Body of pancreas (tissue), 4 donors: ENCODE measurements around the gene FRMD7.

Source experiments
- POLR2A ChIP-seq, 3 donors: fragments of 450-650 bp; IDR thresholded peaks; one replicate each; pipeline ENCODE4 v1.6.1; 2016; ENCODE audit warnings: antibody characterized with exemption in 3 of 3, mild to moderate bottlenecking in 2 of 3
- TF ChIP-seq, protein P1 (sequence below), 7 experiments: fragments of 450-650 bp in 4 of 7; fragments of 200-600 bp in 3 of 7; sonication (generic) in 3 of 7; IDR thresholded peaks; one replicate each; pipeline ENCODE4 v1.5.1; 2016 to 2019; ENCODE audit warnings: antibody characterized with exemption in 7 of 7

DNA sequence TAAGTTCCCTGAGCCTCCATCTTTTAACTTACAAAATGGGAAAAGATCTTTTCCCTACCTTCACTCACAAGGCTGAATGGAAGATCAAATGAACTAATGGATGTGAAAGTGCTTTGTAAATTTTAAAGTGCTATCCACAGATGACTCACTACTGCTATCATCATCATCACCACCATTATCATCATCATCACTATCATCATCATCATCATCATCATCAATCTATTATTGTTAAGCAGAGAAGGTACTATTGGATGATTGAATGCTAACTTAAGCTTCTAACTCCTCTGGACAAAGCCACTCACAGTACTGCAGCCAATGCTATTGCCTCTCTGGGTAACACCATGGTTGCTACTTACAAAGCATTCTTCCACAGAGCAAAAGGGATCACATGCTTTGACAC, 1.9 kb downstream of the FRMD7 start:
- TF ChIP-seq, protein P1, sequence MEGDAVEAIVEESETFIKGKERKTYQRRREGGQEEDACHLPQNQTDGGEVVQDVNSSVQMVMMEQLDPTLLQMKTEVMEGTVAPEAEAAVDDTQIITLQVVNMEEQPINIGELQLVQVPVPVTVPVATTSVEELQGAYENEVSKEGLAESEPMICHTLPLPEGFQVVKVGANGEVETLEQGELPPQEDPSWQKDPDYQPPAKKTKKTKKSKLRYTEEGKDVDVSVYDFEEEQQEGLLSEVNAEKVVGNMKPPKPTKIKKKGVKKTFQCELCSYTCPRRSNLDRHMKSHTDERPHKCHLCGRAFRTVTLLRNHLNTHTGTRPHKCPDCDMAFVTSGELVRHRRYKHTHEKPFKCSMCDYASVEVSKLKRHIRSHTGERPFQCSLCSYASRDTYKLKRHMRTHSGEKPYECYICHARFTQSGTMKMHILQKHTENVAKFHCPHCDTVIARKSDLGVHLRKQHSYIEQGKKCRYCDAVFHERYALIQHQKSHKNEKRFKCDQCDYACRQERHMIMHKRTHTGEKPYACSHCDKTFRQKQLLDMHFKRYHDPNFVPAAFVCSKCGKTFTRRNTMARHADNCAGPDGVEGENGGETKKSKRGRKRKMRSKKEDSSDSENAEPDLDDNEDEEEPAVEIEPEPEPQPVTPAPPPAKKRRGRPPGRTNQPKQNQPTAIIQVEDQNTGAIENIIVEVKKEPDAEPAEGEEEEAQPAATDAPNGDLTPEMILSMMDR (IDR thresholded peaks at IDR 0.05), result no peak
- TF ChIP-seq POLR2A (IDR thresholded peaks at IDR 0.05), result no peak
